Neural cell (in vitro differentiated cells): ENCODE results near the gene HLA-DOA. TPM values are rescaled to one million over a fixed set of nuclear protein-coding genes. Genes with fewer than 3 reads are reported as not detected.

Experiments used
- H2AFZ ChIP-seq: fragments of 200-600, 300-800 bp; sonication (generic), shearing (Covaris generic); 2 replicates; pipeline ENCODE4 v1.6.0; 2014; ENCODE audit warnings: low read depth, mild to moderate bottlenecking, antibody characterized with exemption, low read length, moderate library complexity
- H3F3A ChIP-seq: fragments of 200-600 bp; shearing (Covaris generic); 2 replicates; pipeline ENCODE4 v1.6.1; 2016; ENCODE audit warnings: mild to moderate bottlenecking, moderate library complexity, mixed read lengths, antibody characterized with exemption, low read length; ENCODE audit not compliant: insufficient read depth, poor library complexity, severe bottlenecking
- H3K27ac ChIP-seq: fragments of 200-600, 300-800 bp; sonication (generic), shearing (Covaris generic); 2 replicates; pipeline ENCODE4 v1.5.1; 2014; ENCODE audit warnings: mild to moderate bottlenecking, low read length, moderate library complexity
- H3K27me3 ChIP-seq: fragments of 300-800, 200-600 bp; sonication (generic), shearing (Covaris generic); 2 replicates; pipeline ENCODE4 v1.6.0; 2014; ENCODE audit warnings: mild to moderate bottlenecking, low read depth, low read length, moderate library complexity; ENCODE audit not compliant: insufficient read depth
- H3K36me3 ChIP-seq: fragments of 300-800, 200-600 bp; sonication (generic), shearing (Covaris generic); 2 replicates; pipeline ENCODE4 v1.5.1; 2014; ENCODE audit warnings: mild to moderate bottlenecking, antibody characterized with exemption, low read length, moderate library complexity; ENCODE audit not compliant: insufficient read depth
- H3K4me2 ChIP-seq: fragments of 300-800, 200-600 bp; sonication (generic), shearing (Covaris generic); 2 replicates; pipeline ENCODE4 v1.6.0; 2014; ENCODE audit warnings: mild to moderate bottlenecking, low read length
- H3K4me3 ChIP-seq: fragments of 300-800, 200-600 bp; sonication (generic), shearing (Covaris generic); 2 replicates; pipeline ENCODE4 v1.5.1; 2014; ENCODE audit warnings: mild to moderate bottlenecking, low read length, moderate library complexity
- H3K79me2 ChIP-seq: fragments of 200-600 bp; shearing (Covaris generic); replicated peaks from 2 replicates; pipeline ENCODE4 v1.6.0; 2014; ENCODE audit warnings: mild to moderate bottlenecking, low read length, moderate library complexity; ENCODE audit not compliant: insufficient read depth
- H3K9ac ChIP-seq: fragments of 300-800, 200-600 bp; sonication (generic), shearing (Covaris generic); 2 replicates; pipeline ENCODE4 v1.6.1; 2016; ENCODE audit warnings: mild to moderate bottlenecking, low read length, mixed read lengths
- H3K9me2 ChIP-seq: fragments of 200-600 bp; shearing (Covaris generic); 2 replicates; pipeline ENCODE4 v1.6.1; 2016; ENCODE audit warnings: mild to moderate bottlenecking, low read length, mixed read lengths; ENCODE audit not compliant: insufficient read depth
- H3K9me3 ChIP-seq: fragments of 200-600, 300-800 bp; sonication (generic), shearing (Covaris generic); 2 replicates; pipeline ENCODE4 v1.6.1; 2016; ENCODE audit warnings: mild to moderate bottlenecking, mixed run types, low read length, moderate library complexity, mixed read lengths
- H4K20me1 ChIP-seq: fragments of 200-600 bp; shearing (Covaris generic); 2 replicates; pipeline ENCODE4 v1.6.1; 2016; ENCODE audit warnings: mild to moderate bottlenecking, mixed run types; ENCODE audit not compliant: insufficient read depth
- EP300 ChIP-seq: fragments of 450-650 bp; conservative IDR thresholded peaks from 2 replicates; pipeline ENCODE4 v1.6.1; 2014; ENCODE audit warnings: antibody characterized with exemption, mild to moderate bottlenecking, moderate library complexity; ENCODE audit not compliant: poor library complexity, severe bottlenecking
- EZH2 ChIP-seq: fragments of 200-600, 300-800 bp; shearing (Covaris generic), sonication (generic); IDR thresholded peaks from 2 replicates; pipeline ENCODE4 v1.6.1; 2014; ENCODE audit warnings: antibody characterized with exemption, low read length, borderline replicate concordance, mild to moderate bottlenecking; ENCODE audit not compliant: insufficient read depth, poor library complexity, severe bottlenecking
- MXI1 ChIP-seq: fragments of 450-650 bp; conservative IDR thresholded peaks from 2 replicates; pipeline ENCODE4 v1.6.1; 2014; ENCODE audit warnings: antibody characterized with exemption, mild to moderate bottlenecking; ENCODE audit not compliant: poor library complexity, severe bottlenecking
- POLR2AphosphoS5 ChIP-seq: IDR thresholded peaks from 2 replicates; pipeline ENCODE4 v1.6.1; 2012
- RAD21 ChIP-seq: fragments of 450-650 bp; conservative IDR thresholded peaks from 2 replicates; pipeline ENCODE4 v1.6.1; 2014; ENCODE audit warnings: antibody characterized with exemption, mild to moderate bottlenecking, moderate library complexity
- SMC3 ChIP-seq: fragments of 450-650 bp; conservative IDR thresholded peaks from 2 replicates; pipeline ENCODE4 v1.6.1; 2014; ENCODE audit warnings: antibody characterized with exemption, mild to moderate bottlenecking, moderate library complexity; ENCODE audit not compliant: poor library complexity
- TAF1 ChIP-seq: IDR thresholded peaks from 2 replicates; pipeline ENCODE4 v1.6.1; 2012; ENCODE audit warnings: low read depth
- polyA plus RNA-seq: library from polyadenylated mRNA; depleted of rRNA; stranded (reverse); fragments of >200 nt; gene quantifications from 2 replicates; pipeline ENCODE4 v1.2.3, GENCODE V29; 2014
- TF ChIP-seq, protein P1 (sequence below): fragments of 450-650 bp; IDR thresholded peaks from 2 replicates; pipeline ENCODE4 v1.5.1; 2014; ENCODE audit warnings: antibody characterized with exemption, mild to moderate bottlenecking, moderate library complexity; ENCODE audit not compliant: poor library complexity, severe bottlenecking
- TF ChIP-seq, protein P2 (sequence below): IDR thresholded peaks from 2 replicates; pipeline ENCODE4 v1.6.1; 2012; ENCODE audit warnings: borderline replicate concordance

Gene HLA-DOA
- polyA plus RNA-seq, 1 donor from 2014 or later: 0.07 TPM

DNA sequence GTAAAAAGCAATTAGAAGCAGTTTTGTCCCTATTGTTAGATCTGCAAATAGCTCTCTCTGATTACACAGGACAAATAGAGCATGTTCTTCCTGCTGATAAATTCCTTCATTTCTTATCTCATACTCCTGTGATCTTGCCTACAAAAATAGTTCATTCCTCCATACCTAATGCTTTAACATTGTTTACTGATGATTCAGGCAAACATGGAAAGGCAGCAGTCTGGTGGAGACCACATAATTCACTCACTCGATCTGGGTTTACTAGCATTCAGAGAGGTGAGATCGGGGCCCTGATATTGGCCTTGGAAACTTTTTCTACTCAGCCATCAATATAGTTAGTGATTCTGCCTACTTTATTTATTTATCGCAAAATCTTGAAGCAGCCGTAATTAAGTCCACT lies 43.8 kb upstream of the HLA-DOA start:
- no peak overlapping the region for H3K4me3 ChIP-seq
- no peak overlapping the region for H3K4me2 ChIP-seq
- H2AFZ ChIP-seq: no peak overlapping the region
- H3K27ac ChIP-seq: no peak overlapping the region
- TF ChIP-seq, protein P1, sequence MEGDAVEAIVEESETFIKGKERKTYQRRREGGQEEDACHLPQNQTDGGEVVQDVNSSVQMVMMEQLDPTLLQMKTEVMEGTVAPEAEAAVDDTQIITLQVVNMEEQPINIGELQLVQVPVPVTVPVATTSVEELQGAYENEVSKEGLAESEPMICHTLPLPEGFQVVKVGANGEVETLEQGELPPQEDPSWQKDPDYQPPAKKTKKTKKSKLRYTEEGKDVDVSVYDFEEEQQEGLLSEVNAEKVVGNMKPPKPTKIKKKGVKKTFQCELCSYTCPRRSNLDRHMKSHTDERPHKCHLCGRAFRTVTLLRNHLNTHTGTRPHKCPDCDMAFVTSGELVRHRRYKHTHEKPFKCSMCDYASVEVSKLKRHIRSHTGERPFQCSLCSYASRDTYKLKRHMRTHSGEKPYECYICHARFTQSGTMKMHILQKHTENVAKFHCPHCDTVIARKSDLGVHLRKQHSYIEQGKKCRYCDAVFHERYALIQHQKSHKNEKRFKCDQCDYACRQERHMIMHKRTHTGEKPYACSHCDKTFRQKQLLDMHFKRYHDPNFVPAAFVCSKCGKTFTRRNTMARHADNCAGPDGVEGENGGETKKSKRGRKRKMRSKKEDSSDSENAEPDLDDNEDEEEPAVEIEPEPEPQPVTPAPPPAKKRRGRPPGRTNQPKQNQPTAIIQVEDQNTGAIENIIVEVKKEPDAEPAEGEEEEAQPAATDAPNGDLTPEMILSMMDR: no peak
- TF ChIP-seq SMC3: no peak
- TF ChIP-seq, protein P2, sequence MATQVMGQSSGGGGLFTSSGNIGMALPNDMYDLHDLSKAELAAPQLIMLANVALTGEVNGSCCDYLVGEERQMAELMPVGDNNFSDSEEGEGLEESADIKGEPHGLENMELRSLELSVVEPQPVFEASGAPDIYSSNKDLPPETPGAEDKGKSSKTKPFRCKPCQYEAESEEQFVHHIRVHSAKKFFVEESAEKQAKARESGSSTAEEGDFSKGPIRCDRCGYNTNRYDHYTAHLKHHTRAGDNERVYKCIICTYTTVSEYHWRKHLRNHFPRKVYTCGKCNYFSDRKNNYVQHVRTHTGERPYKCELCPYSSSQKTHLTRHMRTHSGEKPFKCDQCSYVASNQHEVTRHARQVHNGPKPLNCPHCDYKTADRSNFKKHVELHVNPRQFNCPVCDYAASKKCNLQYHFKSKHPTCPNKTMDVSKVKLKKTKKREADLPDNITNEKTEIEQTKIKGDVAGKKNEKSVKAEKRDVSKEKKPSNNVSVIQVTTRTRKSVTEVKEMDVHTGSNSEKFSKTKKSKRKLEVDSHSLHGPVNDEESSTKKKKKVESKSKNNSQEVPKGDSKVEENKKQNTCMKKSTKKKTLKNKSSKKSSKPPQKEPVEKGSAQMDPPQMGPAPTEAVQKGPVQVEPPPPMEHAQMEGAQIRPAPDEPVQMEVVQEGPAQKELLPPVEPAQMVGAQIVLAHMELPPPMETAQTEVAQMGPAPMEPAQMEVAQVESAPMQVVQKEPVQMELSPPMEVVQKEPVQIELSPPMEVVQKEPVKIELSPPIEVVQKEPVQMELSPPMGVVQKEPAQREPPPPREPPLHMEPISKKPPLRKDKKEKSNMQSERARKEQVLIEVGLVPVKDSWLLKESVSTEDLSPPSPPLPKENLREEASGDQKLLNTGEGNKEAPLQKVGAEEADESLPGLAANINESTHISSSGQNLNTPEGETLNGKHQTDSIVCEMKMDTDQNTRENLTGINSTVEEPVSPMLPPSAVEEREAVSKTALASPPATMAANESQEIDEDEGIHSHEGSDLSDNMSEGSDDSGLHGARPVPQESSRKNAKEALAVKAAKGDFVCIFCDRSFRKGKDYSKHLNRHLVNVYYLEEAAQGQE: no peak
- TF ChIP-seq EP300: no peak
- no peak for TF ChIP-seq POLR2AphosphoS5
- no peak for TF ChIP-seq MXI1
- TF ChIP-seq TAF1: no peak
- TF ChIP-seq EZH2: no peak
- no peak for TF ChIP-seq RAD21
- no peaks in the 10 kb centered on the region for H3K79me2 ChIP-seq
- H3K9me3 ChIP-seq: no peaks in the 10 kb centered on the region
- H3K9me2 ChIP-seq: no peaks in the 10 kb centered on the region
- H3K9ac ChIP-seq: no peak overlapping the region
- no peaks in the 10 kb centered on the region for H3K36me3 ChIP-seq
- H4K20me1 ChIP-seq: no peaks in the 10 kb centered on the region
- H3K27me3 ChIP-seq: no peaks in the 10 kb centered on the region
- H3F3A ChIP-seq: no peaks in the 10 kb centered on the region

DNA sequence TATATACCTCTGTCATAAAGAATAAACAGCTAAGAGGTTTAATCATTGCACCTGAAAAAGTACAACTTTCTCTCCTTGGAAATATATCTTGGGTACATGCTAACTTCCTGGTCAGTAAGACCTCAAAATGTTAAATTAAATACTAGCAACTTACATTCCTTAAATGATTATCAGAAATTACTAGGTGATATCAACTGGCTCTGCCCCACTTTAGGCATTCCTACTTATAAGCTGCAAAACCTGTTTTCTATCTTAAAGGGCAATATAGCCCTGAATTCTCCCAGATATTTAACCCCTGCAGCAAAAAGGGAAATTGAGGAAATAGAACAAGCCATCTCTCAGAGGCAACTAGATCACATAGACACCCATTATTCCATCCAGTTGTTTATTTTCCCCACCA lies 43.2 kb upstream of the HLA-DOA start:
- Histone ChIP-seq H3K9me3 (no peaks in the 10 kb centered on the region), H3K9ac (no peak overlapping the region), H3K36me3 (no peaks in the 10 kb centered on the region), H3K27ac (no peak overlapping the region), H4K20me1 (no peaks in the 10 kb centered on the region), H2AFZ (no peak overlapping the region), H3K4me2 (no peak overlapping the region), H3K9me2 (no peaks in the 10 kb centered on the region), H3K4me3 (no peak overlapping the region), H3K79me2 (no peaks in the 10 kb centered on the region), H3F3A (no peaks in the 10 kb centered on the region), H3K27me3 (no peaks in the 10 kb centered on the region)
- TF ChIP-seq, protein P1: no peak
- TF ChIP-seq EP300 (no peak), RAD21 (no peak), SMC3 (no peak), TAF1 (no peak), POLR2AphosphoS5 (no peak), MXI1 (no peak), EZH2 (no peak)
- TF ChIP-seq, protein P2: no peak
